ENCODE measurements around the gene SIK2. TPM values are rescaled to one million over a fixed set of nuclear protein-coding genes. Genes with fewer than 3 reads are reported as not detected.

The SIK2 gene
- total and polyA plus RNA-seq, 9 of the 15 experiments (the other 6 are each of a cell fraction or from before 2014, with no cell fraction given), result 0.74 to 11.6 (median 3.8) TPM

DNA sequence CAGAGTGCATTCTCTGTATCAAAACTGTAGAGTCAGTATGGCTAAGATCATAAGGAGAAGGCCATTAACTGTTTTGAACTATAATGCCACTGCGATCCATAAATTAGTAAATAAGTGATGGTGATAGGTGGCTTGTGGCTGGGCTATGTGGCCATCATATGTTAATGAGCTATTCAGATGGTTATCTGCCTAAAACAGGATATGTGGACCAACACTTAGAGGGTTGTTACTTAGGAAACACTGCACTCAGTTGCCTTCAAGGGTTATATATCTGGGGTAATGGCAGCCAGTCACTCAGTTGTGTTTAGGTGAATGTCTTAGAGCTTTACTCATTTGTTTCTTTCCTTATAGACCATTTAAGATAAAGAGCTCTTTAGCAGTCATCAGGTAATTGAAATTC lies 97.9 kb downstream of the SIK2 start:
- intact Hi-C loops (cut with micrococcal nuclease) (no loop called here), in situ Hi-C loops (cut with MboI) (no loop called here)
- Histone ChIP-seq H4K20me1 (replicated peaks; ENCODE audit: control insufficient read depth, insufficient read depth, low read length) (no peaks in the 10 kb centered on the region), H3K79me2 (ENCODE audit: control insufficient read depth, insufficient read depth, low read length) (peaks cover 8% of the 10 kb centered on the region; the same call in 2 of the 3 replicates), H3K27ac (ENCODE audit: extremely low read depth, low read depth, low read length) (no peak overlapping the region), H3K36me3 (ENCODE audit: control insufficient read depth, insufficient read depth, low read length) (peaks cover 23% of the 10 kb centered on the region; the same call in 2 of the 3 replicates), H3K9me3 (replicated peaks; ENCODE audit: control insufficient read depth, insufficient read depth, low read depth, low read length) (no peaks in the 10 kb centered on the region), H2AFZ (ENCODE audit: low read depth, low read length) (no peak overlapping the region), H3K4me2 (ENCODE audit: insufficient read depth, low read length) (no peak overlapping the region; the same call in 1 of the 2 replicates), H3K9me1 (ENCODE audit: control insufficient read depth, insufficient read depth, low read length) (no peaks in the 10 kb centered on the region), H3K27me3 (ENCODE audit: control insufficient read depth in 2 of 2, insufficient read depth in 2 of 2, low read length in 2 of 2) (no peaks in the 10 kb centered on the region), H3K4me1 (replicated peaks in 1 of 2; ENCODE audit: control insufficient read depth in 2 of 2, insufficient read depth in 2 of 2, low read length in 2 of 2) (peaks cover 10 to 24% of the 10 kb centered on the region in 2 experiments; a peak in 4 of 5 replicates), H3K4me3 (no peak overlapping the region), H3K9ac (ENCODE audit: insufficient read depth in 1 of 2, low read depth in 2 of 2, low read length in 2 of 2) (no peak overlapping the region)
- 90% methylated on average over 1 of the region's 1 CpG for WGBS (ENCODE audit: insufficient coverage, low coverage, missing lambda C conversion rate)
- BruUV-seq (replicated peaks), result no TSS peak
- POLR2A ChIA-PET, result interaction anchor here (0.5 to 1.7 kb wide), 5 partner anchors 9 to 1467 kb away, joined by 3 to 6 read pairs (median 3); no protein-coding TSS in a partner anchor
- ATAC-seq (peak; percentile 14), DNase-seq (ENCODE audit: extremely low read depth in 1 of 4, low spot score in 3 of 4) (peak in 2 of 4 experiments; percentile 10 to 12), FAIRE-seq (no peak)
- TF ChIP-seq, protein P1, sequence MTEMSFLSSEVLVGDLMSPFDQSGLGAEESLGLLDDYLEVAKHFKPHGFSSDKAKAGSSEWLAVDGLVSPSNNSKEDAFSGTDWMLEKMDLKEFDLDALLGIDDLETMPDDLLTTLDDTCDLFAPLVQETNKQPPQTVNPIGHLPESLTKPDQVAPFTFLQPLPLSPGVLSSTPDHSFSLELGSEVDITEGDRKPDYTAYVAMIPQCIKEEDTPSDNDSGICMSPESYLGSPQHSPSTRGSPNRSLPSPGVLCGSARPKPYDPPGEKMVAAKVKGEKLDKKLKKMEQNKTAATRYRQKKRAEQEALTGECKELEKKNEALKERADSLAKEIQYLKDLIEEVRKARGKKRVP (CRISPR knock-in tag; IDR thresholded peaks at IDR 0.05), result no peak
- TF ChIP-seq ERF (CRISPR knock-in tag; IDR thresholded peaks at IDR 0.05) (no peak), SAFB (IDR thresholded peaks at IDR 0.05; ENCODE audit: borderline replicate concordance, low read depth, low read length) (no peak), BCOR (IDR thresholded peaks at IDR 0.05) (no peak), MAFK (IDR thresholded peaks at IDR 0.05; ENCODE audit: low read length) (no peak), SMARCC2 (IDR thresholded peaks at IDR 0.05; ENCODE audit: low read depth) (no peak), GABPB2 (CRISPR knock-in tag; conservative IDR thresholded peaks at IDR 0.05) (no peak), PCBP2 (IDR thresholded peaks at IDR 0.05; ENCODE audit: low read depth, low read length, poor library complexity, severe bottlenecking) (no peak), ZNF431 (CRISPR knock-in tag; IDR thresholded peaks at IDR 0.05) (no peak), MYNN (IDR thresholded peaks at IDR 0.05) (no peak), MYNN (CRISPR knock-in tag; IDR thresholded peaks at IDR 0.05) (no peak), CBFA2T2 (conservative IDR thresholded peaks at IDR 0.05) (no peak)
- TF ChIP-seq, protein P2, sequence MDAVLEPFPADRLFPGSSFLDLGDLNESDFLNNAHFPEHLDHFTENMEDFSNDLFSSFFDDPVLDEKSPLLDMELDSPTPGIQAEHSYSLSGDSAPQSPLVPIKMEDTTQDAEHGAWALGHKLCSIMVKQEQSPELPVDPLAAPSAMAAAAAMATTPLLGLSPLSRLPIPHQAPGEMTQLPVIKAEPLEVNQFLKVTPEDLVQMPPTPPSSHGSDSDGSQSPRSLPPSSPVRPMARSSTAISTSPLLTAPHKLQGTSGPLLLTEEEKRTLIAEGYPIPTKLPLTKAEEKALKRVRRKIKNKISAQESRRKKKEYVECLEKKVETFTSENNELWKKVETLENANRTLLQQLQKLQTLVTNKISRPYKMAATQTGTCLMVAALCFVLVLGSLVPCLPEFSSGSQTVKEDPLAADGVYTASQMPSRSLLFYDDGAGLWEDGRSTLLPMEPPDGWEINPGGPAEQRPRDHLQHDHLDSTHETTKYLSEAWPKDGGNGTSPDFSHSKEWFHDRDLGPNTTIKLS (IDR thresholded peaks at IDR 0.05; ENCODE audit: borderline replicate concordance, low read depth), result no peak
- CTCF ChIA-PET (ENCODE audit: low intra/inter-chr PET ratio), result no interaction called here
